Neural cell (in vitro differentiated cells): ENCODE data around the gene SMARCC2. TPM values are rescaled to one million over a fixed set of nuclear protein-coding genes. Genes with fewer than 3 reads are reported as not detected.
"Not testable (repeated sequence)": the region's sequence is repeated elsewhere in the genome, so short reads cannot be mapped to it uniquely, and the experiment has no call there.

ENCODE experiments used
- H2AFZ ChIP-seq: fragments of 200-600, 300-800 bp; sonication (generic), shearing (Covaris generic); 2 replicates; pipeline ENCODE4 v1.6.0; 2014; ENCODE audit warnings: low read depth, mild to moderate bottlenecking, antibody characterized with exemption, low read length, moderate library complexity
- H3F3A ChIP-seq: fragments of 200-600 bp; shearing (Covaris generic); 2 replicates; pipeline ENCODE4 v1.6.1; 2016; ENCODE audit warnings: mild to moderate bottlenecking, moderate library complexity, mixed read lengths, antibody characterized with exemption, low read length; ENCODE audit not compliant: insufficient read depth, poor library complexity, severe bottlenecking
- H3K27ac ChIP-seq: fragments of 200-600, 300-800 bp; sonication (generic), shearing (Covaris generic); 2 replicates; pipeline ENCODE4 v1.5.1; 2014; ENCODE audit warnings: mild to moderate bottlenecking, low read length, moderate library complexity
- H3K27me3 ChIP-seq: fragments of 300-800, 200-600 bp; sonication (generic), shearing (Covaris generic); 2 replicates; pipeline ENCODE4 v1.6.0; 2014; ENCODE audit warnings: mild to moderate bottlenecking, low read depth, low read length, moderate library complexity; ENCODE audit not compliant: insufficient read depth
- H3K36me3 ChIP-seq: fragments of 300-800, 200-600 bp; sonication (generic), shearing (Covaris generic); 2 replicates; pipeline ENCODE4 v1.5.1; 2014; ENCODE audit warnings: mild to moderate bottlenecking, antibody characterized with exemption, low read length, moderate library complexity; ENCODE audit not compliant: insufficient read depth
- H3K4me2 ChIP-seq: fragments of 300-800, 200-600 bp; sonication (generic), shearing (Covaris generic); 2 replicates; pipeline ENCODE4 v1.6.0; 2014; ENCODE audit warnings: mild to moderate bottlenecking, low read length
- H3K4me3 ChIP-seq: fragments of 300-800, 200-600 bp; sonication (generic), shearing (Covaris generic); 2 replicates; pipeline ENCODE4 v1.5.1; 2014; ENCODE audit warnings: mild to moderate bottlenecking, low read length, moderate library complexity
- H3K79me2 ChIP-seq: fragments of 200-600 bp; shearing (Covaris generic); replicated peaks from 2 replicates; pipeline ENCODE4 v1.6.0; 2014; ENCODE audit warnings: mild to moderate bottlenecking, low read length, moderate library complexity; ENCODE audit not compliant: insufficient read depth
- H3K9ac ChIP-seq: fragments of 300-800, 200-600 bp; sonication (generic), shearing (Covaris generic); 2 replicates; pipeline ENCODE4 v1.6.1; 2016; ENCODE audit warnings: mild to moderate bottlenecking, low read length, mixed read lengths
- H3K9me2 ChIP-seq: fragments of 200-600 bp; shearing (Covaris generic); 2 replicates; pipeline ENCODE4 v1.6.1; 2016; ENCODE audit warnings: mild to moderate bottlenecking, low read length, mixed read lengths; ENCODE audit not compliant: insufficient read depth
- H3K9me3 ChIP-seq: fragments of 200-600, 300-800 bp; sonication (generic), shearing (Covaris generic); 2 replicates; pipeline ENCODE4 v1.6.1; 2016; ENCODE audit warnings: mild to moderate bottlenecking, mixed run types, low read length, moderate library complexity, mixed read lengths
- H4K20me1 ChIP-seq: fragments of 200-600 bp; shearing (Covaris generic); 2 replicates; pipeline ENCODE4 v1.6.1; 2016; ENCODE audit warnings: mild to moderate bottlenecking, mixed run types; ENCODE audit not compliant: insufficient read depth
- EP300 ChIP-seq: fragments of 450-650 bp; conservative IDR thresholded peaks from 2 replicates; pipeline ENCODE4 v1.6.1; 2014; ENCODE audit warnings: antibody characterized with exemption, mild to moderate bottlenecking, moderate library complexity; ENCODE audit not compliant: poor library complexity, severe bottlenecking
- EZH2 ChIP-seq: fragments of 200-600, 300-800 bp; shearing (Covaris generic), sonication (generic); IDR thresholded peaks from 2 replicates; pipeline ENCODE4 v1.6.1; 2014; ENCODE audit warnings: antibody characterized with exemption, low read length, borderline replicate concordance, mild to moderate bottlenecking; ENCODE audit not compliant: insufficient read depth, poor library complexity, severe bottlenecking
- MXI1 ChIP-seq: fragments of 450-650 bp; conservative IDR thresholded peaks from 2 replicates; pipeline ENCODE4 v1.6.1; 2014; ENCODE audit warnings: antibody characterized with exemption, mild to moderate bottlenecking; ENCODE audit not compliant: poor library complexity, severe bottlenecking
- POLR2AphosphoS5 ChIP-seq: IDR thresholded peaks from 2 replicates; pipeline ENCODE4 v1.6.1; 2012
- RAD21 ChIP-seq: fragments of 450-650 bp; conservative IDR thresholded peaks from 2 replicates; pipeline ENCODE4 v1.6.1; 2014; ENCODE audit warnings: antibody characterized with exemption, mild to moderate bottlenecking, moderate library complexity
- SMC3 ChIP-seq: fragments of 450-650 bp; conservative IDR thresholded peaks from 2 replicates; pipeline ENCODE4 v1.6.1; 2014; ENCODE audit warnings: antibody characterized with exemption, mild to moderate bottlenecking, moderate library complexity; ENCODE audit not compliant: poor library complexity
- TAF1 ChIP-seq: IDR thresholded peaks from 2 replicates; pipeline ENCODE4 v1.6.1; 2012; ENCODE audit warnings: low read depth
- polyA plus RNA-seq: library from polyadenylated mRNA; depleted of rRNA; stranded (reverse); fragments of >200 nt; gene quantifications from 2 replicates; pipeline ENCODE4 v1.2.3, GENCODE V29; 2014
- TF ChIP-seq, protein P1 (sequence below): fragments of 450-650 bp; IDR thresholded peaks from 2 replicates; pipeline ENCODE4 v1.5.1; 2014; ENCODE audit warnings: antibody characterized with exemption, mild to moderate bottlenecking, moderate library complexity; ENCODE audit not compliant: poor library complexity, severe bottlenecking
- TF ChIP-seq, protein P2 (sequence below): IDR thresholded peaks from 2 replicates; pipeline ENCODE4 v1.6.1; 2012; ENCODE audit warnings: borderline replicate concordance

SMARCC2 gene
- polyA plus RNA-seq, 1 donor from 2014 or later = 85.6 TPM

DNA sequence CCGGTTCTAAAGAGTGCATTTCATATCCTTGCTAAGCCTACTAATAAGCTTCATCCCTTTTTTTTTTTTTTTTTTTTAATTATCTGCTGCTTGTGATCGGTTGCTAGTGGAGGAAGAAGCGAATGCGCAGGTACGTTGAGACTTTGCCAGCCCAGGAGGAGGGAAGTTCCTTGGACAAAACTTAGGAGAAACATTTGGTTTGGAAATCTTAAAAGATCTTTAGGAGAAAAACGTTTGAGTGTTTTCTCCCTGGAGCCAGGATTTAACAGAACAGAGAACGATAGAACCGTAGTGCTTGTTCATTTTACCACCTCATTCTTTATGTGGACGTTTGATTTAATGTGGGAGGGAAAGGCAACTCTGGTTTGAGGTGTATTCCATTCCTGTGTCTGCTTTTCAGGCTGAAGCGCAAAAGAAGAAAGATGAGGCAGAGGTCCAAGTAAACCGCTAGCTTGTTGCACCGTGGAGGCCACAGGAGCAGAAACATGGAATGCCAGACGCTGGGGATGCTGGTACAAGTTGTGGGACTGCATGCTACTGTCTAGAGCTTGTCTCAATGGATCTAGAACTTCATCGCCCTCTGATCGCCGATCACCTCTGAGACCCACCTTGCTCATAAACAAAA lies 72.1 kb downstream of the SMARCC2 start:
- not testable (repeated sequence) for H3K9me3 ChIP-seq, H3K27me3 ChIP-seq, H3K9me2 ChIP-seq, H3K36me3 ChIP-seq, H4K20me1 ChIP-seq, H3F3A ChIP-seq
- H3K9ac ChIP-seq = peak overlapping the region; percentile 79
- H3K27ac ChIP-seq = peak overlapping the region; percentile 93
- peak overlapping the region; percentile 69 for H3K4me3 ChIP-seq
- peaks cover 28% of the 10 kb centered on the region for H3K79me2 ChIP-seq
- H2AFZ ChIP-seq = peak overlapping the region; percentile 75
- H3K4me2 ChIP-seq = peak overlapping the region; percentile 97

DNA sequence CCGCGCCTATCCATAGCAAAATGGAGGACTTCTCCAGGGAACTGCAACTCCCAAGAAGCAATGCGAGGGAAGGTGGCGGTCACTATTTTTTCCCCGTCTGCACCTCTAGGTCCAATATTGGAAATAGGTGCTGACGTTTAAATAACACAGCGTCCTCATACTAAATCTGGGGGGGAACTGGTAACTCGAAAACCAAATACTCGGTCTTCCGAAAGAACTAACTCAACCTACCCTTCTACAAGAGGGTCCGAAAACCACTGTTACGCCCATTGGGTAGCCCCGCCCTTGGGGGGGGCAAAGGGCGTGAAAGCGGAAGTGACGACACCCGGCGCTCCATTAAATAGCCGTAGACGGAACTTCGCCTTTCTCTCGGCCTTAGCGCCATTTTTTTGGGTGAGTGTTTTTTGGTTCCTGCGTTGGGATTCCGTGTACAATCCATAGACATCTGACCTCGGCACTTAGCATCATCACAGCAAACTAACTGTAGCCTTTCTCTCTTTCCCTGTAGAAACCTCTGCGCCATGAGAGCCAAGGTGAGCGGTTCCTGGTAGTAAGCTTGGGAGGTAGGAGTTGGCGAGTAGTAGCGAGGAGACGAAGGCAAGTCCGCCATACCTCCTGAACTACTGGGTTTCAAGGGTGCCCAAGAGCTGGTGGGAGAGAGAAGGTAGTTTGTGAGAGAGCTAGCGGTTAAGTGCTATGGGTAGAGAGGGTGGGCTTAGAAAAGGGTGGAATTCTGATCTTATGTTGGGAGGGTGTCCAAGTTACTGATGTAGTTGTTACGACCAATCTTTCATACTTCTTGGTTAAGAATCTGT lies 72.8 kb downstream of the SMARCC2 start, which contains the start of gene RPL41:
Gene RPL41, plus strand, starts transcription at position 367 of the 815 bp plus-strand sequence.
- Histone ChIP-seq H3K79me2 (peaks cover 28% of the 10 kb centered on the region), H3F3A (peaks cover 6% of the 10 kb centered on the region), H4K20me1 (no peaks in the 10 kb centered on the region), H3K27me3 (no peaks in the 10 kb centered on the region), H3K36me3 (no peaks in the 10 kb centered on the region), H3K4me3 (peak within 1 kb of the TSS; percentile 69), H2AFZ (peak within 1 kb of the TSS; percentile 75), H3K9me2 (no peaks in the 10 kb centered on the region), H3K4me2 (peak within 1 kb of the TSS; percentile 97), H3K27ac (peak within 1 kb of the TSS; percentile 93), H3K9me3 (no peaks in the 10 kb centered on the region), H3K9ac (peak within 1 kb of the TSS; percentile 79)
- TF ChIP-seq POLR2AphosphoS5 (peak; percentile 99), RAD21 (peak; percentile 17), EZH2 (no peak), MXI1 (peak; percentile 80), EP300 (no peak), TAF1 (peak; percentile 98), SMC3 (peak; percentile 34)
- TF ChIP-seq, protein P1, sequence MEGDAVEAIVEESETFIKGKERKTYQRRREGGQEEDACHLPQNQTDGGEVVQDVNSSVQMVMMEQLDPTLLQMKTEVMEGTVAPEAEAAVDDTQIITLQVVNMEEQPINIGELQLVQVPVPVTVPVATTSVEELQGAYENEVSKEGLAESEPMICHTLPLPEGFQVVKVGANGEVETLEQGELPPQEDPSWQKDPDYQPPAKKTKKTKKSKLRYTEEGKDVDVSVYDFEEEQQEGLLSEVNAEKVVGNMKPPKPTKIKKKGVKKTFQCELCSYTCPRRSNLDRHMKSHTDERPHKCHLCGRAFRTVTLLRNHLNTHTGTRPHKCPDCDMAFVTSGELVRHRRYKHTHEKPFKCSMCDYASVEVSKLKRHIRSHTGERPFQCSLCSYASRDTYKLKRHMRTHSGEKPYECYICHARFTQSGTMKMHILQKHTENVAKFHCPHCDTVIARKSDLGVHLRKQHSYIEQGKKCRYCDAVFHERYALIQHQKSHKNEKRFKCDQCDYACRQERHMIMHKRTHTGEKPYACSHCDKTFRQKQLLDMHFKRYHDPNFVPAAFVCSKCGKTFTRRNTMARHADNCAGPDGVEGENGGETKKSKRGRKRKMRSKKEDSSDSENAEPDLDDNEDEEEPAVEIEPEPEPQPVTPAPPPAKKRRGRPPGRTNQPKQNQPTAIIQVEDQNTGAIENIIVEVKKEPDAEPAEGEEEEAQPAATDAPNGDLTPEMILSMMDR = peak; percentile 25
- TF ChIP-seq, protein P2, sequence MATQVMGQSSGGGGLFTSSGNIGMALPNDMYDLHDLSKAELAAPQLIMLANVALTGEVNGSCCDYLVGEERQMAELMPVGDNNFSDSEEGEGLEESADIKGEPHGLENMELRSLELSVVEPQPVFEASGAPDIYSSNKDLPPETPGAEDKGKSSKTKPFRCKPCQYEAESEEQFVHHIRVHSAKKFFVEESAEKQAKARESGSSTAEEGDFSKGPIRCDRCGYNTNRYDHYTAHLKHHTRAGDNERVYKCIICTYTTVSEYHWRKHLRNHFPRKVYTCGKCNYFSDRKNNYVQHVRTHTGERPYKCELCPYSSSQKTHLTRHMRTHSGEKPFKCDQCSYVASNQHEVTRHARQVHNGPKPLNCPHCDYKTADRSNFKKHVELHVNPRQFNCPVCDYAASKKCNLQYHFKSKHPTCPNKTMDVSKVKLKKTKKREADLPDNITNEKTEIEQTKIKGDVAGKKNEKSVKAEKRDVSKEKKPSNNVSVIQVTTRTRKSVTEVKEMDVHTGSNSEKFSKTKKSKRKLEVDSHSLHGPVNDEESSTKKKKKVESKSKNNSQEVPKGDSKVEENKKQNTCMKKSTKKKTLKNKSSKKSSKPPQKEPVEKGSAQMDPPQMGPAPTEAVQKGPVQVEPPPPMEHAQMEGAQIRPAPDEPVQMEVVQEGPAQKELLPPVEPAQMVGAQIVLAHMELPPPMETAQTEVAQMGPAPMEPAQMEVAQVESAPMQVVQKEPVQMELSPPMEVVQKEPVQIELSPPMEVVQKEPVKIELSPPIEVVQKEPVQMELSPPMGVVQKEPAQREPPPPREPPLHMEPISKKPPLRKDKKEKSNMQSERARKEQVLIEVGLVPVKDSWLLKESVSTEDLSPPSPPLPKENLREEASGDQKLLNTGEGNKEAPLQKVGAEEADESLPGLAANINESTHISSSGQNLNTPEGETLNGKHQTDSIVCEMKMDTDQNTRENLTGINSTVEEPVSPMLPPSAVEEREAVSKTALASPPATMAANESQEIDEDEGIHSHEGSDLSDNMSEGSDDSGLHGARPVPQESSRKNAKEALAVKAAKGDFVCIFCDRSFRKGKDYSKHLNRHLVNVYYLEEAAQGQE = peak; percentile 97
